Stimulated activated CD4-positive, alpha-beta T cell treated with anti-CD3 and anti-CD28 coated beads, Interleukin-2, amount 100 ng/mL, for 4 hours (primary cell): ENCODE data around the gene TSTD1.
"Not testable (repeated sequence)": the region's sequence is repeated elsewhere in the genome, so short reads cannot be mapped to it uniquely, and the experiment has no call there.

Experiments
- DNase-seq: peaks from one replicate; pipeline ENCODE4 v3.0.0-alpha.2; 2020; ENCODE audit warnings: low read depth

Gene TSTD1

GRCh38 chr1:161068306-161069234 is 29.8 kb upstream of the TSTD1 start:
- DNase-seq, result peak; percentile 70

DNA sequence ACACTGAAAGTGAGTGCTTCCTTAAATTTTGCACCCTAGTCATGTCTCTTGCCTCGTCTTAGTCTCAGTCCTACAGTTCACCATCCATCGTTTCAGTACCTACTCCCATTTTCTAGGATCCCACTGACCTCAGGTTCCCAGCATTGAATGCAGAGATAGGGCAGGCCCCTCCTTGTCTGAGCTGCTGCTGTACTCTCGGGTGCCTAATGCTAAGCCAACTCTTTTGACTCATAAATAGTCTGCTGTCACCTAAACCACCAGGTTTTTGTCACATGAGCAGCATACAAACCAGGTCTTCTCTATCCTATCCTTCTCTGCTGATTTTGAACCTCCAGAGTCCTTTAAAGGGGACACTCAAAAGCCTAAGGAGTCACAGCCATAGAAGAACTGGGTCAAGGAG is 27.9 kb upstream of the TSTD1 start:
- no peak for DNase-seq

GRCh38 chr1:161065681-161066080 is 26.9 kb upstream of the TSTD1 start:
- DNase-seq, result not testable (repeated sequence)

DNA sequence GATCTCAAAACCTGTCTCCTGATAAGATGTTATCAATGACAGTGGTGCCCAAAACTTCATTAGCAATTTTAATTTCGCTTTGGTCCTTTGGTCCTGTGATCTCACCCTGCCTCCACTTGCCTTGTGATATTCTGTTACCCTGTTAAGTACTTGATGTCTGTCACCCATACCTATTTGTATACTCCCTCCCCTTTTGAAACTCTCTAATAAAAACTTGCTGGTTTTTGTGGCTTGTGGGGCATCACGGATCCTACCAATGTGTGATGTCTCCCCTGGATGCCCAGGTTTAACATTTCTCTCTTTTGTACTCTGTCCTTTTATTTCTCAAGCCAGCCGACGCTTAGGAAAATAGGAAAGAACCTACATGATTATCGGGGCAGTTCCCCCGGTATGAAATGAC is 25.2 kb upstream of the TSTD1 start:
- DNase-seq, result not testable (repeated sequence)

DNA sequence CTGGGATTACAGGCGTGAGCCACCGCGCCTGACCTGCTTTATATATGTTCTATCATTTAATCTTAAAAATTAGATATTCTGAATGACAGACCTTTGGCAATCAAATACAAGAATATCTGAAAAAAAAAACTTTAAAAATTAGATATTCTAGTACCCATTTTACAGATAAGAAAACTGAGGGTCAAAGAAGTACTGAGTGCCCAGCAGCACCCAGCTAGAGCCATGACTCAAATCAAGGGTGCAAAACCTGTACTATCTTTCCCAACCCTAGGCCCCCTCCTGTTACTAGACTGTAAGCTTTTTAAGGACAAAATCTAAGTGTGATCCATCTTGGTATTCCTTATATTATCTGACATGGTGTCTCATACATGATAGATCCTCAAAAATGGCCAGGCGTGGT is 22.7 kb upstream of the TSTD1 start:
- no peak for DNase-seq

GRCh38 chr1:161059293-161059692 is 20.5 kb upstream of the TSTD1 start:
- no peak for DNase-seq

- DNase-seq, result no peak
Measured at GRCh38 chr1:161054805-161055204, 16.0 kb upstream of the TSTD1 start.

GRCh38 chr1:161054232-161054631 is 15.5 kb upstream of the TSTD1 start:
- no peak for DNase-seq

- no peak for DNase-seq
Measured at GRCh38 chr1:161052899-161053298, 14.1 kb upstream of the TSTD1 start.

GRCh38 chr1:161051219-161051618 is 12.5 kb upstream of the TSTD1 start:
- DNase-seq, result no peak

DNA sequence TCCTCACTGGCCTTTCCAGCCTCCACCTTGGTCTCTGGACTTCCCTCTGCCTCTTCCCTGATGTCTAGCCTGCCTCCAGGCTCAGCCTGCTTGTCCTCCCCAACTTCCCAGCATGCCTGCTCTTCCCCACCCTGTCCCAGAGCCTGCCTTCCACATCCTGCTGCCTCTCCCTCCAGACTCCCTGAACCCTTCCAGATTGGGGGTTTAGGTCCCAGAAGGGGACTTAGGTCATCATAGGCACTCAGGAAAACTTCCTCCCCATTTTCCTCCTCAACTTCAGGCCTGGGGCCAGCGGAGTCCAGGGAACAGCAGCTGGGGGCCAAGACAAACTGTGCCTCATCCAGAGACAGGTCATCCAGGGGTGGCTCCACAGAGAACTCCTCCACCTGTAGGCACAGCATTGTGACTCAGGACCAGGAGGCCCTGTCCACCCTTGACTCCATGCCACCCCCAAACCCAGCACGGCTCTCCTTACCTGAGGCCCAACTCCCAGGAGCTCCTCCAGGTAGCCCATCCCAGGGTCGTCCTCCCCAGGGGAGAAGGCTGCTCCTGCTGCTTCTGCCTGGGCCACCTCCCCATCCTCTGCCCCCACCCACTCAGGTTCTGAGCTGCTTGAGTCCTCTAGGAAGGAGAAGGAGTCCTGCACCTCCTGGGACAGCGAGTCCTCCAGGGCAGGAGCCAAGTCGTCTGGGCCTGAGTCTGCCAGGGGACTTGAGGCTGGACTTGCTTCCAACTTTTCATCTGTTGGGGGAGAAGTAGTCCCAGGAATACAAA is 10.4 kb upstream of the TSTD1 start:
- DNase-seq, result no peak

GRCh38 chr1:161047436-161048420 is 9.0 kb upstream of the TSTD1 start:
- DNase-seq, result no peak

DNA sequence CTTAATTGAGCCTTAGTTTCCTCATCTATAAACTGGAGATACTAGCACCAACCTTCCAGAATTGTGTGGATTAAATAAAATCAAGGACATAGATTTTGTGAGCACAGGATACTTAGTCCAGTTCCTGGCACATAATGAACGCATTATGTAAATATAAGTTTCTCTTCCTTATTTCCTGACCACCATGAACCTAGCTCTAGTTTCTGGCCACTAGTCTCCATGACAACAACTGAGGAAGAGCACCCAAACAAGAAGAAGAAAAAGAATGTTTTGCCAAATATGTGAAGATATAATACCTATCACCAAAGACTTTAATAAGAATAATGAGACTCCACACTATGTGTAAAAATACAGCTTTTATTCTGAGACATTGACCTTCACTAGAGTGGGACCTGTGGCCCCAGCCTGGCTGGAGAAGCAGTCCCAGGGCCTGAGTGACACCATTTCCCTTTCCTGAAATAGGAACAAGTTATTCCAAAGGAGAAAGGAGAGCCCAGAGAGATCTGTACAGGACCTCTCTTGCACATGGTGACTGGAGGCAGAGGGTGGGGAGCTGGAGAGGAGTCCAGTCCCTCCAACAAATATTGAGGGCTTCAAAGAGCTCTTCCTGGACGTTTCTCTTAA is 8.0 kb upstream of the TSTD1 start:
- DNase-seq, result no peak

- DNase-seq, result peak; percentile 86
Measured at GRCh38 chr1:161045736-161046604, 7.2 kb upstream of the TSTD1 start, which contains the start of gene USF1. USF1 (minus strand) TSS chr1:161045977; CDS start chr1:161043275, 2,702 bp downstream.

GRCh38 chr1:161044908-161045735 is 6.4 kb upstream of the TSTD1 start:
- no peak for DNase-seq

- no peak for DNase-seq
Measured at GRCh38 chr1:161044535-161044907, 5.8 kb upstream of the TSTD1 start.

- DNase-seq, result no peak
Measured at GRCh38 chr1:161039546-161039945, 782 bp upstream of the TSTD1 start.

DNA sequence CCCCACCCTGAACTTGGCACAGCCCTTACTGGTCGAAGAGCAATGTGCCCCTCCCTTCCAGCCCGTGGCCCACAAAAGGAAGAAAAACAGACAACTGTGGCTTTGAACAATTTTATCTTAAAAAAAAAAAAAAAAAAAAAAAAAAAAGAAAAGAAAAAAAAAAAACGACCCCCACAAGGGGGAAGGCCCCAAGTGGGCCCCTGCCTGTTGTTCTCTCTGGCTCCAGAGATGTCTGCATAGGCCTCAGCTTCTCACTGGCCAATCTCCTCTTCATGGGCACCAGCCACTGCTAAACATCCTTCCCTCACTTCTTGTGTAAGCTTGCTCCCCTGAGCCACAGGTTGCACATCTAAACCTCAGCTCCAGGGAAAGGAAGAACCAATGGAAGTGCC is 386 bp upstream of the TSTD1 start:
- no peak for DNase-seq
